ENCODE data around the gene PRRX2. TPM values are rescaled to one million over a fixed set of nuclear protein-coding genes. Genes with fewer than 3 reads are reported as not detected.

Gene PRRX2
- total RNA-seq, 6 donors from 2014 or later, result 0.61 to 5.8 (median 1.3) TPM; not detected in 3

- peaks cover 0 to 25% (median 18%) of the 10 kb centered on the region in 4 donors for H3K27me3 ChIP-seq
- no peak overlapping the region for H3K27ac ChIP-seq
- DNase-seq (no peak), ATAC-seq (ENCODE audit: low FRiP score in 2 of 2) (no peak)
- H3K4me1 ChIP-seq, result peaks cover 7 to 24% (median 14%) of the 10 kb centered on the region in 4 donors
- no peak overlapping the region for H3K4me3 ChIP-seq
- no peaks in the 10 kb centered on the region for H3K9me3 ChIP-seq
- 89 to 90% methylated on average over 2 to 9 of the region's 9 CpGs for WGBS, 2 donors
- no peaks in the 10 kb centered on the region for H3K36me3 ChIP-seq
- TF ChIP-seq EP300 (IDR thresholded peaks at IDR 0.05) (no peak), POLR2AphosphoS5 (IDR thresholded peaks at IDR 0.05) (no peak), CTCF (IDR thresholded peaks at IDR 0.05) (no peak), POLR2A (IDR thresholded peaks at IDR 0.05) (no peak)
Observed at GRCh38 chr9:129667850-129668249, 2.4 kb downstream of the PRRX2 start.

GRCh38 chr9:129669141-129669718, 3.8 kb downstream of the PRRX2 start:
- H3K36me3 ChIP-seq, result no peaks in the 10 kb centered on the region
- 47 to 58% methylated on average over 16 to 17 of the region's 17 CpGs for WGBS, 2 donors
- peaks cover 7 to 24% (median 14%) of the 10 kb centered on the region in 4 donors for H3K4me1 ChIP-seq
- H3K9me3 ChIP-seq, result no peaks in the 10 kb centered on the region
- H3K4me3 ChIP-seq, result no peak overlapping the region
- TF ChIP-seq POLR2A (IDR thresholded peaks at IDR 0.05) (no peak), CTCF (IDR thresholded peaks at IDR 0.05) (no peak), POLR2AphosphoS5 (IDR thresholded peaks at IDR 0.05) (no peak), EP300 (IDR thresholded peaks at IDR 0.05) (no peak)
- no peak overlapping the region for H3K27ac ChIP-seq
- ATAC-seq (ENCODE audit: low FRiP score in 2 of 2) (no peak), DNase-seq (no peak)
- peaks cover 0 to 25% (median 18%) of the 10 kb centered on the region in 4 donors for H3K27me3 ChIP-seq

- 80 to 83% methylated on average over 13 of the region's 13 CpGs for WGBS, 2 donors
- peaks cover 7 to 19% (median 13%) of the 10 kb centered on the region in 4 donors for H3K4me1 ChIP-seq
- no peak for TF ChIP-seq EP300 (IDR thresholded peaks at IDR 0.05)
- TF ChIP-seq CTCF (IDR thresholded peaks at IDR 0.05), result no peak
- TF ChIP-seq POLR2A (IDR thresholded peaks at IDR 0.05), result no peak
- TF ChIP-seq POLR2AphosphoS5 (IDR thresholded peaks at IDR 0.05), result no peak
- ATAC-seq (ENCODE audit: low FRiP score in 2 of 2), result no peak
- H3K36me3 ChIP-seq, result no peaks in the 10 kb centered on the region
- peaks cover 0 to 23% (median 16%) of the 10 kb centered on the region in 4 donors for H3K27me3 ChIP-seq
- H3K27ac ChIP-seq, result no peak overlapping the region
- no peak overlapping the region for H3K4me3 ChIP-seq
- DNase-seq, result no peak
- H3K9me3 ChIP-seq, result no peaks in the 10 kb centered on the region
Observed at GRCh38 chr9:129669946-129670345, 4.5 kb downstream of the PRRX2 start.

GRCh38 chr9:129671065-129671464, 5.6 kb downstream of the PRRX2 start:
- DNase-seq (no peak), ATAC-seq (ENCODE audit: low FRiP score in 2 of 2) (no peak)
- Histone ChIP-seq H3K4me3 (no peak overlapping the region), H3K9me3 (no peaks in the 10 kb centered on the region), H3K4me1 (peaks cover 0 to 8% (median 5%) of the 10 kb centered on the region in 4 donors), H3K36me3 (no peaks in the 10 kb centered on the region), H3K27me3 (peaks cover 0 to 14% (median 9%) of the 10 kb centered on the region in 4 donors), H3K27ac (no peak overlapping the region)
- no peak for TF ChIP-seq POLR2A (IDR thresholded peaks at IDR 0.05)
- no peak for TF ChIP-seq CTCF (IDR thresholded peaks at IDR 0.05)
- no peak for TF ChIP-seq EP300 (IDR thresholded peaks at IDR 0.05)
- no peak for TF ChIP-seq POLR2AphosphoS5 (IDR thresholded peaks at IDR 0.05)
- WGBS, 2 donors, result 67 to 81% methylated on average over 8 to 9 of the region's 9 CpGs

- ATAC-seq (ENCODE audit: low FRiP score in 2 of 2) (no peak), DNase-seq (no peak)
- Histone ChIP-seq H3K4me3 (no peak overlapping the region), H3K36me3 (no peaks in the 10 kb centered on the region), H3K27me3 (peaks cover 0 to 9% (median 4%) of the 10 kb centered on the region in 4 donors), H3K27ac (no peak overlapping the region), H3K9me3 (no peaks in the 10 kb centered on the region), H3K4me1 (peaks cover 0 to 4% (median under 1%) of the 10 kb centered on the region in 4 donors)
- WGBS, 2 donors, result 78 to 100% methylated on average over 3 to 7 of the region's 7 CpGs
- TF ChIP-seq EP300 (IDR thresholded peaks at IDR 0.05) (no peak), POLR2AphosphoS5 (IDR thresholded peaks at IDR 0.05) (no peak), POLR2A (IDR thresholded peaks at IDR 0.05) (no peak), CTCF (IDR thresholded peaks at IDR 0.05) (no peak)
Observed at GRCh38 chr9:129671519-129671918, 6.1 kb downstream of the PRRX2 start.

Data from upper lobe of left lung (tissue), 6 donors.